Hematopoietic multipotent progenitor cell (in vitro differentiated cells): ENCODE measurements around the gene MXI1. TPM values are rescaled to one million over a fixed set of nuclear protein-coding genes. Genes with fewer than 3 reads are reported as not detected.
"Not testable (repeated sequence)": the region's sequence is repeated elsewhere in the genome, so short reads cannot be mapped to it uniquely, and the experiment has no call there.

Source experiments
- DNase-seq, 3 donors: peaks; one replicate each; pipeline ENCODE4 v3.0.0-alpha.2; 2011 to 2015; ENCODE audit warnings: low read depth in 2 of 3, low spot score in 2 of 3
- total RNA-seq: library from RNA; depleted of rRNA; stranded (reverse); fragments of >200 nt; gene quantifications from one replicate; pipeline ENCODE4 v1.2.3, GENCODE V29; 2012

The MXI1 gene
- total RNA-seq, 1 donor: 10.8 TPM

- DNase-seq: no peak
These were observed 28.2 kb upstream of the MXI1 start for GRCh38 chr10:110179220-110179619.

GRCh38 chr10:110181451-110181850, 26.0 kb upstream of the MXI1 start:
- DNase-seq: no peak

GRCh38 chr10:110181911-110182310, 25.5 kb upstream of the MXI1 start:
- no peak for DNase-seq

GRCh38 chr10:110184398-110184797, 23.0 kb upstream of the MXI1 start:
- DNase-seq: peak in 1 of 3 donors; percentile 53

GRCh38 chr10:110185646-110186182, 21.7 kb upstream of the MXI1 start:
- DNase-seq: not testable (repeated sequence)

- DNase-seq: no peak
These were observed 17.2 kb upstream of the MXI1 start for GRCh38 chr10:110190170-110190569.

GRCh38 chr10:110192552-110192951, 14.9 kb upstream of the MXI1 start:
- peak in 1 of 3 donors; percentile 31 for DNase-seq

GRCh38 chr10:110200503-110200902, 6.9 kb upstream of the MXI1 start:
- no peak for DNase-seq

GRCh38 chr10:110201046-110201445, 6.4 kb upstream of the MXI1 start:
- DNase-seq: not testable (repeated sequence)

- DNase-seq: no peak
These were observed 3.6 kb upstream of the MXI1 start for GRCh38 chr10:110203500-110204455.

GRCh38 chr10:110205051-110205675, 2.2 kb upstream of the MXI1 start:
- DNase-seq: no peak

- peak in 2 of 3 donors; percentile 32 to 37 for DNase-seq
These were observed 604 bp downstream of the MXI1 start for GRCh38 chr10:110207805-110208613.

GRCh38 chr10:110208614-110209453, 1.4 kb downstream of the MXI1 start:
- DNase-seq: peak in 1 of 3 donors; percentile 36

- peak in 2 of 3 donors; percentile 25 to 54 for DNase-seq
These were observed 2.1 kb downstream of the MXI1 start for GRCh38 chr10:110209454-110209925.

GRCh38 chr10:110209926-110210673, 2.7 kb downstream of the MXI1 start:
- peak in 2 of 3 donors; percentile 35 for DNase-seq

GRCh38 chr10:110210674-110211464, 3.5 kb downstream of the MXI1 start:
- peak; percentile 83 to 91 (median 85) for DNase-seq

- no peak for DNase-seq
These were observed 4.0 kb downstream of the MXI1 start for GRCh38 chr10:110211465-110211843.
